Liver (tissue), 9 donors: Measurements from ENCODE around the gene GINS2. TPM values are rescaled to one million over a fixed set of nuclear protein-coding genes. Genes with fewer than 3 reads are reported as not detected.

ENCODE experiments used
- DNase-seq: peaks from one replicate; pipeline ENCODE4 v3.0.0-alpha.2; 2017; ENCODE audit warnings: low spot score
- H3K27ac ChIP-seq, 2 donors: one replicate each; pipeline ENCODE4 v1.7.0; 2013; ENCODE audit warnings: inconsistent platforms in 2 of 2, low read length in 2 of 2, control low read depth in 1 of 2, low read depth in 1 of 2, mild to moderate bottlenecking in 1 of 2
- H3K27me3 ChIP-seq, 4 donors: one replicate each; pipeline versions ENCODE4 v1.6.1 to v1.7.0; 2013; ENCODE audit warnings: low read length in 3 of 4, inconsistent platforms in 1 of 4, mild to moderate bottlenecking in 1 of 4, moderate library complexity in 1 of 4; ENCODE audit not compliant: control insufficient read depth in 4 of 4, insufficient read depth in 4 of 4
- H3K36me3 ChIP-seq, 4 donors: one replicate each; pipeline versions ENCODE4 v1.6.1 to v1.7.0; 2013; ENCODE audit warnings: low read length in 3 of 4, mild to moderate bottlenecking in 3 of 4, low read depth in 1 of 4, moderate library complexity in 1 of 4; ENCODE audit not compliant: control insufficient read depth in 4 of 4, insufficient read depth in 3 of 4
- H3K4me1 ChIP-seq, 4 donors: one replicate each; pipeline versions ENCODE4 v1.6.1 to v1.7.0; 2013; ENCODE audit warnings: low read length in 3 of 4, mild to moderate bottlenecking in 3 of 4, moderate library complexity in 1 of 4; ENCODE audit not compliant: control insufficient read depth in 4 of 4, insufficient read depth in 4 of 4
- H3K4me3 ChIP-seq, 3 donors: one replicate each; pipeline versions ENCODE4 v1.6.1 to v1.7.0; 2013; ENCODE audit warnings: low read length in 3 of 3, control low read depth in 1 of 3, low read depth in 1 of 3, mild to moderate bottlenecking in 1 of 3
- H3K9ac ChIP-seq, 2 donors: one replicate each; pipeline ENCODE4 v1.7.0; 2013; ENCODE audit warnings: low read length in 2 of 2, mild to moderate bottlenecking in 2 of 2, moderate library complexity in 2 of 2, control low read depth in 1 of 2, low read depth in 1 of 2
- H3K9me3 ChIP-seq, 4 donors: one replicate each; pipeline versions ENCODE4 v1.6.1 to v1.7.0; 2013; ENCODE audit warnings: low read length in 3 of 4; ENCODE audit not compliant: control insufficient read depth in 4 of 4
- EGR1 ChIP-seq, 2 donors: IDR thresholded peaks; 2 replicates each; pipeline ENCODE4 v1.6.1; 2016 to 2018; ENCODE audit warnings: antibody characterized with exemption in 2 of 2, low read depth in 2 of 2
- FOXA1 ChIP-seq: IDR thresholded peaks from 2 replicates; pipeline ENCODE4 v1.6.1; 2016; ENCODE audit warnings: antibody characterized with exemption
- FOXA2 ChIP-seq: IDR thresholded peaks from 2 replicates; pipeline ENCODE4 v1.6.1; 2016; ENCODE audit warnings: antibody characterized with exemption
- GABPA ChIP-seq, 2 donors: IDR thresholded peaks in 1 of 2; conservative IDR thresholded peaks in 1 of 2; 2 replicates each; pipeline ENCODE4 v1.6.1; 2016; ENCODE audit warnings: antibody characterized with exemption in 2 of 2, mild to moderate bottlenecking in 1 of 2, moderate library complexity in 1 of 2
- RAD21 ChIP-seq, 2 donors: IDR thresholded peaks; 2 replicates each; pipeline ENCODE4 v1.6.1; 2016; ENCODE audit warnings: antibody characterized with exemption in 2 of 2, mild to moderate bottlenecking in 2 of 2
- RXRA ChIP-seq, 2 donors: IDR thresholded peaks; 2 replicates each; pipeline ENCODE4 v1.6.1; 2017 to 2018; ENCODE audit warnings: antibody characterized with exemption in 2 of 2, mild to moderate bottlenecking in 1 of 2
- SP1 ChIP-seq: IDR thresholded peaks from 2 replicates; pipeline ENCODE4 v1.6.1; 2018; ENCODE audit warnings: antibody characterized with exemption, mild to moderate bottlenecking
- YY1 ChIP-seq: IDR thresholded peaks from 2 replicates; pipeline ENCODE4 v1.6.1; 2016; ENCODE audit warnings: antibody characterized with exemption, mild to moderate bottlenecking
- WGBS: extraction: QIAGEN DNeasy Blood & Tissue Kit; methylation state at CpG from one replicate; pipeline ENCODE4 v1.1.7; 2013; 5-methylcytosine and 5-hydroxymethylcytosine counted together
- polyA plus RNA-seq, 2 donors: library from polyadenylated mRNA; stranded (reverse) in 1 of 2; unstranded in 1 of 2; fragments of 200-250 nt in 1 of 2; fragments of >200 nt in 1 of 2; fragmentation: Nextera tagmentation in 1 of 2; extraction: Ambion mirVana in 1 of 2; gene quantifications; one replicate each; pipeline versions ENCODE4 v1.2.1 to v1.2.3, GENCODE V29; 2013 to 2015
- total RNA-seq, 2 donors: library from RNA; depleted of rRNA; stranded (reverse); fragments of >200 nt; gene quantifications; one replicate each; pipeline ENCODE4 v1.2.3, GENCODE V29; 2014
- TF ChIP-seq, protein P1 (sequence below): IDR thresholded peaks from 2 replicates; pipeline ENCODE4 v1.6.1; 2016; ENCODE audit warnings: antibody characterized with exemption
- TF ChIP-seq, protein P2 (sequence below): IDR thresholded peaks from 2 replicates; pipeline ENCODE4 v1.6.1; 2016; ENCODE audit warnings: antibody characterized with exemption, mild to moderate bottlenecking
- TF ChIP-seq, protein P3 (sequence below): fragments of 150-350 bp; IDR thresholded peaks from 2 replicates; pipeline ENCODE4 v1.5.1; 2017; ENCODE audit warnings: improper control_type of control experiment, low read depth, low read length; ENCODE audit not compliant: missing input control
- donor health status: healthy.
- donor health status: healthy.
- donor health status: healthy.
- donor health status: healthy.
- donor health status: healthy.

Gene GINS2
- total and polyA plus RNA-seq, 4 donors: 0.17 to 9.3 (median 0.86) TPM

DNA sequence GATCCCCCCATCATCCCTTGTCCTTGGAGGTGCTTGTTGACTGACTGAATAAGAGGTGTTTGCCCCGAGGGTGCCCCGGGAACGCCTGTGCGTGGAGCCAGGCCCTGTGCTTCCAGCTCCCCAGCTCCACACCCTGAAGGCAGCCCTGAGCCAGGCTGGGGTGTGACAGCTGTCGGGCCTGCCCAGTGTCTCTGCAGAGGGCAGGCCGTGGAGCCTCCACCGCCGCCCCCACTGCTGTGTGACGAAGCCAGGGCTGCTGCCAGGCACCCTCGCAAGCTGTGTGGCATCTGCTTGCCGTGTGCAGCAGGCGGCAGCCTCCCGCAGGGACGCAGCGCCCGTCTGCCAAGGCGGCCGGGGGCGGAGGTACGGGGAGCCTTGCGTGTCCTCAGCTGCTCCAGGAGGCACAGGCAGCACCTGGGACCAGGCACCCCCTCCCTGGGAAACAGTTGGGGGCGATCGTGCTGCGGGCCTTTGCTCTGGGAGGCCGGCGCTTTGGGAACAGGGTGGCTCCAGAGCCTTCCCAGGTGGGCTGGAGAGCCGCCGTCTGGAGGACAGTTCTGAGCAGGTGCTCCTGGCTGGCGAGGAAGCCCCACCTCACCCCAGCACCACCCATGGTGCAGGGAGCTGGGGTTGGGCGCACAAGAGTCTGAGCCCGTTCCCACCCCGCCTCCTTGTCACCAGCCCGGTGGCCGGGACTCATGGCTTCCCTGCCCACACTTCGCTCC lies 49.1 kb downstream of the GINS2 start:
- no peaks in the 10 kb centered on the region for H3K9me3 ChIP-seq
- H3K27me3 ChIP-seq: no peaks in the 10 kb centered on the region
- H3K36me3 ChIP-seq: no peaks in the 10 kb centered on the region
- H3K9ac ChIP-seq: no peak overlapping the region
- WGBS: 76% methylated on average over 35 of the region's 35 CpGs
- peaks cover 21 to 81% (median 61%) of the 10 kb centered on the region in 4 donors for H3K4me1 ChIP-seq
- H3K27ac ChIP-seq: no peak overlapping the region
- no peak overlapping the region for H3K4me3 ChIP-seq
- TF ChIP-seq, protein P1, sequence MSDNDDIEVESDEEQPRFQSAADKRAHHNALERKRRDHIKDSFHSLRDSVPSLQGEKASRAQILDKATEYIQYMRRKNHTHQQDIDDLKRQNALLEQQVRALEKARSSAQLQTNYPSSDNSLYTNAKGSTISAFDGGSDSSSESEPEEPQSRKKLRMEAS: no peak
- no peak for TF ChIP-seq RAD21 (IDR thresholded peaks at IDR 0.05)
- TF ChIP-seq SP1: no peak
- TF ChIP-seq YY1: no peak
- no peak for TF ChIP-seq FOXA1
- no peak for TF ChIP-seq FOXA2
- TF ChIP-seq, protein P2, sequence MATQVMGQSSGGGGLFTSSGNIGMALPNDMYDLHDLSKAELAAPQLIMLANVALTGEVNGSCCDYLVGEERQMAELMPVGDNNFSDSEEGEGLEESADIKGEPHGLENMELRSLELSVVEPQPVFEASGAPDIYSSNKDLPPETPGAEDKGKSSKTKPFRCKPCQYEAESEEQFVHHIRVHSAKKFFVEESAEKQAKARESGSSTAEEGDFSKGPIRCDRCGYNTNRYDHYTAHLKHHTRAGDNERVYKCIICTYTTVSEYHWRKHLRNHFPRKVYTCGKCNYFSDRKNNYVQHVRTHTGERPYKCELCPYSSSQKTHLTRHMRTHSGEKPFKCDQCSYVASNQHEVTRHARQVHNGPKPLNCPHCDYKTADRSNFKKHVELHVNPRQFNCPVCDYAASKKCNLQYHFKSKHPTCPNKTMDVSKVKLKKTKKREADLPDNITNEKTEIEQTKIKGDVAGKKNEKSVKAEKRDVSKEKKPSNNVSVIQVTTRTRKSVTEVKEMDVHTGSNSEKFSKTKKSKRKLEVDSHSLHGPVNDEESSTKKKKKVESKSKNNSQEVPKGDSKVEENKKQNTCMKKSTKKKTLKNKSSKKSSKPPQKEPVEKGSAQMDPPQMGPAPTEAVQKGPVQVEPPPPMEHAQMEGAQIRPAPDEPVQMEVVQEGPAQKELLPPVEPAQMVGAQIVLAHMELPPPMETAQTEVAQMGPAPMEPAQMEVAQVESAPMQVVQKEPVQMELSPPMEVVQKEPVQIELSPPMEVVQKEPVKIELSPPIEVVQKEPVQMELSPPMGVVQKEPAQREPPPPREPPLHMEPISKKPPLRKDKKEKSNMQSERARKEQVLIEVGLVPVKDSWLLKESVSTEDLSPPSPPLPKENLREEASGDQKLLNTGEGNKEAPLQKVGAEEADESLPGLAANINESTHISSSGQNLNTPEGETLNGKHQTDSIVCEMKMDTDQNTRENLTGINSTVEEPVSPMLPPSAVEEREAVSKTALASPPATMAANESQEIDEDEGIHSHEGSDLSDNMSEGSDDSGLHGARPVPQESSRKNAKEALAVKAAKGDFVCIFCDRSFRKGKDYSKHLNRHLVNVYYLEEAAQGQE: no peak
- no peak for TF ChIP-seq RXRA (IDR thresholded peaks at IDR 0.05)
- TF ChIP-seq EGR1 (IDR thresholded peaks at IDR 0.05; ENCODE audit: low read depth in 2 of 2): no peak
- TF ChIP-seq GABPA (IDR thresholded peaks at IDR 0.05 in 1 of 2, conservative IDR thresholded peaks at IDR 0.05 in 1 of 2): no peak
- no peak for DNase-seq

DNA sequence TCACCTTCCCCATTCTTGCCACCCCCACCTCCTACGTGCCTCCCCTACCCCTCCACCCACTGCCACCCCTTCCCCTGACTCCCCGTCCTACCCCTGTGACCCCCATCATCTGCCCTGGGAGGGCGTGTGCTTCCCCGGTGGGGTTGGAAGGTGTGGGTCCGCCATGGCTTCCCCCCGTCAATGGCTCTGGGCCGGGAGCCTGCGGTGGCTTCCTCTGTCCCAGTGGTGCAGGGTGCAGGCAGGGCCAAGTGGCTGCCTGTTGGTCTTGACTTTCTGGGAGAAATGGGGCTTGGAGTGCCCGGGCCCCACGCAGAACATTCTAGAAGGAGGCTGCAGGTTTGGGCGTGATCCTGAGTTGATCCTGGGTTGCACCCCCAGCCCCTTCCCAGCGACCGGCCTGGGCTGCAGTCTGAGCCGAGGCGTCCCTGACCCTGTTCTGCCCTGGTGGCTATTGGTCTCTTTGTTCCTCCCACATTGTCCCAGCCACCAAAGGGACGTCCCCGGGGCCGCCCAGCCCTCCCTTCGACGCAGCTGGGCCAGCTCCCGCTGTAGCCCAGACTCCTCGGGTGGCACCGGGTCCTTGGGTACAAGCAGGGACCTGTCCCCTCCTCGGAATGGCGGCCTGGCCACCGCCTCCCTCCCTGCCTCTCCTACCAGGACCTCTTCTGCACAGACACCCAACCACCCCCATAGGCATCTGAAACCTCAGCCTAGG lies 49.9 kb downstream of the GINS2 start:
- peaks cover 21 to 90% (median 67%) of the 10 kb centered on the region in 4 donors for H3K4me1 ChIP-seq

More for the DNA sequence above, 49.9 kb downstream of the GINS2 start:
- peaks cover 0 to 4% (median 0%) of the 10 kb centered on the region in 4 donors for H3K36me3 ChIP-seq
- H3K9ac ChIP-seq: no peak overlapping the region
- peak overlapping the region in 1 of 2 donors; percentile 20 for H3K27ac ChIP-seq
- H3K9me3 ChIP-seq: no peaks in the 10 kb centered on the region
- H3K27me3 ChIP-seq: no peaks in the 10 kb centered on the region
- WGBS: 78% methylated on average over 26 of the region's 26 CpGs
- DNase-seq: no peak
- H3K4me3 ChIP-seq: no peak overlapping the region
- TF ChIP-seq RXRA (IDR thresholded peaks at IDR 0.05): peak in 1 of 2 donors; percentile 41
- TF ChIP-seq, protein P3, sequence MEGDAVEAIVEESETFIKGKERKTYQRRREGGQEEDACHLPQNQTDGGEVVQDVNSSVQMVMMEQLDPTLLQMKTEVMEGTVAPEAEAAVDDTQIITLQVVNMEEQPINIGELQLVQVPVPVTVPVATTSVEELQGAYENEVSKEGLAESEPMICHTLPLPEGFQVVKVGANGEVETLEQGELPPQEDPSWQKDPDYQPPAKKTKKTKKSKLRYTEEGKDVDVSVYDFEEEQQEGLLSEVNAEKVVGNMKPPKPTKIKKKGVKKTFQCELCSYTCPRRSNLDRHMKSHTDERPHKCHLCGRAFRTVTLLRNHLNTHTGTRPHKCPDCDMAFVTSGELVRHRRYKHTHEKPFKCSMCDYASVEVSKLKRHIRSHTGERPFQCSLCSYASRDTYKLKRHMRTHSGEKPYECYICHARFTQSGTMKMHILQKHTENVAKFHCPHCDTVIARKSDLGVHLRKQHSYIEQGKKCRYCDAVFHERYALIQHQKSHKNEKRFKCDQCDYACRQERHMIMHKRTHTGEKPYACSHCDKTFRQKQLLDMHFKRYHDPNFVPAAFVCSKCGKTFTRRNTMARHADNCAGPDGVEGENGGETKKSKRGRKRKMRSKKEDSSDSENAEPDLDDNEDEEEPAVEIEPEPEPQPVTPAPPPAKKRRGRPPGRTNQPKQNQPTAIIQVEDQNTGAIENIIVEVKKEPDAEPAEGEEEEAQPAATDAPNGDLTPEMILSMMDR: no peak
